DMS79 treated with DMSO at 0.1 percent for 48 hours (cell line): Measurements from ENCODE around the gene JAML.

Experiments
- DNase-seq: peaks from one replicate; lab custom pipeline; 2025; lab: John Stamatoyannopoulos, UW

Gene JAML

DNA sequence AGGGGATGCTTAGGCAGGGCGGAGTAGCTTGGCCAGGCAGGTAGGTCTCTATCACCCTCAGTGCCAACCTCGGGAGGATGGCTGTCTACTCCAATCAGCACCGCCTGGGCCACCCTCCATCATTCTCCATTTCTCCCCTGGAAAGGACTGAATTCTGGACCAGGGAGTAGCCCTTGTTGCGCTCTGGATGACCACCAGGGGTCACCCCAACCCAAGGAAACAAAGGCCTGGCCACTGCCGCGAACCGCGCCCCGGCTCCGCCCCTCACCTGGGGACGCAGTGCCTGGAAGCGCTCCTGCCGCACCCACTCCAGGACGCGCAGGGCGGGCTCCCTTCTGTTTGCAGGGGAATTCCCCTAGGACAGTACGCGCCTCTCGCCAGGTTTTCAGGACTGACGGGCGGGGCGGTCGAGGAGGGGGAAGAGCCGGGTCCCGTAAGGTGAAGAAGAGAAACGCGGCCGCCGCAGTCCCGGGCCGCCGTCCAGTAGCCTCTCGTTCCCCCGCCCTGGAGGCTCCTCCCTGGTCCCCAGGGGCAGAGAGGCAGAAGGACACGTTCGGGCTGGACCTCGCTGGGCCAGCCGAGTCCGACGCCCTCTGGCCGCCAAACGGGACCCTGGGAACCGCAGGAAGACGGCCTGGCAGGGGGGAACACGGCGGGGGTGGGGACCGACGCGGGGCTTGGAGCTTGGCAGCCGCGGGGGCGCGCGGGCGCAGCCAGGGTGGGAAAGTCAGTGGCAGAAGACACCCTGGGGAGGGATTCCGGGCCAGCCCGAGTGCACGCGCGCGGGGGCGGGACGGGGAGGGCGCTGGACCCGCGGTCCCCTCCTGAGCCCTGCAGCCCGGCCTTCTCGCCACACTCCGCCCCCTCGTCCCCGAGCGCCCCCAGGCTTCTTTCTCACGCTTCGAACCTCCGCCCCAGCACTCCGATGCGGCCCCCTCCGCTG, 79.3 kb downstream of the JAML start:
- peak; percentile 93 for DNase-seq

- no peak for DNase-seq
Observed at GRCh38 chr11:118144301-118145268, 80.2 kb downstream of the JAML start.
